RWPE2 (cell line): ENCODE data around the gene PINK1.

Experiments used
- ATAC-seq: fragments of 200-7000 bp; cut with Tn5 transposase; 3 replicates; pipeline ENCODE4 v1.9.1; 2021; ENCODE audit warnings: low read depth
- DNase-seq: peaks from one replicate; pipeline ENCODE4 v3.0.0-alpha.2; 2020; ENCODE audit warnings: low spot score
- H3K27ac ChIP-seq: fragments of 450-650 bp; 2 replicates; pipeline ENCODE4 v1.5.1; 2017; ENCODE audit warnings: mild to moderate bottlenecking; ENCODE audit not compliant: poor library complexity, severe bottlenecking
- H3K27me3 ChIP-seq: fragments of 250-450 bp; sonication (Bioruptor Pico); 2 replicates; pipeline ENCODE4 v1.5.1; 2021; ENCODE audit warnings: mild to moderate bottlenecking, moderate library complexity; ENCODE audit not compliant: insufficient read depth, poor library complexity, severe bottlenecking
- H3K36me3 ChIP-seq: fragments of 250-450 bp; sonication (Bioruptor Pico); 2 replicates; pipeline ENCODE4 v1.5.1; 2020; ENCODE audit warnings: low read depth, mild to moderate bottlenecking, moderate library complexity
- H3K4me1 ChIP-seq: fragments of 250-450 bp; sonication (Bioruptor Pico); 2 replicates; pipeline ENCODE4 v1.5.1; 2021; ENCODE audit warnings: mild to moderate bottlenecking, moderate library complexity; ENCODE audit not compliant: insufficient read depth, poor library complexity, severe bottlenecking
- H3K4me3 ChIP-seq: fragments of 250-450 bp; sonication (Bioruptor Pico); 2 replicates; pipeline ENCODE4 v1.5.1; 2021; ENCODE audit warnings: mild to moderate bottlenecking, moderate library complexity; ENCODE audit not compliant: severe bottlenecking
- H3K9me3 ChIP-seq: fragments of 250-450 bp; sonication (Bioruptor Pico); 2 replicates; pipeline ENCODE4 v1.5.1; 2021; ENCODE audit warnings: mild to moderate bottlenecking, moderate library complexity; ENCODE audit not compliant: severe bottlenecking
- CTCF ChIP-seq: fragments of 450-650 bp; IDR thresholded peaks from one replicate; pipeline ENCODE4 v1.5.1; 2017; ENCODE audit warnings: mild to moderate bottlenecking, moderate library complexity; ENCODE audit not compliant: poor library complexity, severe bottlenecking

The PINK1 gene

GRCh38 chr1:20648438-20648837 is 15.2 kb downstream of the PINK1 start:
- no peak for TF ChIP-seq CTCF
- Histone ChIP-seq H3K36me3 (peaks cover 48% of the 10 kb centered on the region), H3K4me3 (no peak overlapping the region), H3K9me3 (no peaks in the 10 kb centered on the region), H3K27ac (no peak overlapping the region), H3K27me3 (no peaks in the 10 kb centered on the region), H3K4me1 (no peaks in the 10 kb centered on the region)
- DNase-seq (no peak), ATAC-seq (no peak)

- TF ChIP-seq CTCF, result no peak
- Histone ChIP-seq H3K4me3 (no peak overlapping the region), H3K4me1 (no peaks in the 10 kb centered on the region), H3K27me3 (no peaks in the 10 kb centered on the region), H3K36me3 (peaks cover 51% of the 10 kb centered on the region), H3K9me3 (no peaks in the 10 kb centered on the region), H3K27ac (no peak overlapping the region)
- DNase-seq (no peak), ATAC-seq (no peak)
Measured at GRCh38 chr1:20648946-20649345, 15.7 kb downstream of the PINK1 start.

- DNase-seq (no peak), ATAC-seq (no peak)
- Histone ChIP-seq H3K4me3 (no peak overlapping the region), H3K27ac (no peak overlapping the region), H3K27me3 (no peaks in the 10 kb centered on the region), H3K9me3 (no peaks in the 10 kb centered on the region), H3K36me3 (peaks cover 77% of the 10 kb centered on the region), H3K4me1 (no peaks in the 10 kb centered on the region)
- no peak for TF ChIP-seq CTCF
Measured at GRCh38 chr1:20652300-20652699, 19.0 kb downstream of the PINK1 start.

- no peaks in the 10 kb centered on the region for H3K27me3 ChIP-seq
- DNase-seq, result no peak
- H3K4me1 ChIP-seq, result no peaks in the 10 kb centered on the region
- ATAC-seq, result no peak
- H3K4me3 ChIP-seq, result no peak overlapping the region
- no peaks in the 10 kb centered on the region for H3K9me3 ChIP-seq
- H3K36me3 ChIP-seq, result peaks cover 86% of the 10 kb centered on the region
- no peak overlapping the region for H3K27ac ChIP-seq
- no peak for TF ChIP-seq CTCF
Measured at GRCh38 chr1:20654104-20654690, 20.9 kb downstream of the PINK1 start.

GRCh38 chr1:20657024-20657423 is 23.8 kb downstream of the PINK1 start:
- H3K27ac ChIP-seq, result no peak overlapping the region
- H3K36me3 ChIP-seq, result peaks cover 81% of the 10 kb centered on the region
- ATAC-seq (no peak), DNase-seq (no peak)
- H3K4me1 ChIP-seq, result peaks cover 7% of the 10 kb centered on the region
- no peaks in the 10 kb centered on the region for H3K9me3 ChIP-seq
- H3K27me3 ChIP-seq, result no peaks in the 10 kb centered on the region
- no peak overlapping the region for H3K4me3 ChIP-seq
- no peak for TF ChIP-seq CTCF
